HCT116 (cell line): ENCODE measurements around the gene NUDT11. TPM values are rescaled to one million over a fixed set of nuclear protein-coding genes. Genes with fewer than 3 reads are reported as not detected.

Source experiments
- ATAC-seq: fragments of 200-7000 bp; cut with Tn5 transposase; 2 replicates; pipeline ENCODE4 v1.9.1; 2020; ENCODE audit warnings: mild to moderate bottlenecking, moderate library complexity
- BruUV-seq: library from RNA; stranded (reverse); fragments of 400-500 nt; replicated peaks from 2 replicates; lab custom pipeline; 2021; lab: Mats Ljungman, UMichigan
- CTCF ChIA-PET: fragments of 300-600 bp; sonication (Branson Sonifier 250); formaldehyde crosslinking; loops from one replicate; lab custom pipeline; 2021; ENCODE audit warnings: antibody characterized with exemption; lab: Charles Lee
- POLR2A ChIA-PET: fragments of 300-600, 350-600 bp; sonication (Branson Sonifier 250); formaldehyde crosslinking; loops from one replicate; lab custom pipeline; 2021; ENCODE audit warnings: antibody characterized with exemption; lab: Charles Lee
- RAD21 ChIA-PET, 2 experiments: fragments of 300-600 bp; sonication (Branson Sonifier 250); formaldehyde crosslinking; loops; one replicate each; lab custom pipeline; 2023; ENCODE audit warnings: low total read pairs in 2 of 2; ENCODE audit not compliant: uncharacterized antibody in 2 of 2, unreplicated experiment in 2 of 2, low non-redundant PET in 1 of 2; lab: Charles Lee
- DNase-seq: peaks from one replicate; pipeline ENCODE4 v3.0.0-alpha.2; 2010; ENCODE audit warnings: low read depth, low spot score
- H2AFZ ChIP-seq: fragments of 200-600 bp; shearing (Covaris generic), sonication (generic); 2 replicates; pipeline ENCODE4 v1.6.1; 2017; ENCODE audit warnings: low read depth, mixed run types, mixed read lengths, antibody characterized with exemption, low read length; ENCODE audit not compliant: poor library complexity, severe bottlenecking
- H3K27ac ChIP-seq: 2 replicates; pipeline ENCODE4 v1.5.1; 2012; ENCODE audit warnings: low read depth, low read length
- H3K27me3 ChIP-seq: fragments of 200-600 bp; sonication (generic); 2 replicates; pipeline ENCODE4 v1.6.1; 2016; ENCODE audit warnings: mixed run types, low read length, mixed read lengths; ENCODE audit not compliant: insufficient read depth
- H3K36me3 ChIP-seq, 2 experiments: fragments of 200-500 bp in 1 of 2; fragments of 200-600 bp in 1 of 2; sonication (Bioruptor generic) in 1 of 2; sonication (generic) in 1 of 2; 2 replicates each; pipeline versions ENCODE4 v1.5.1 to v1.6.1; 2014 to 2016; ENCODE audit warnings: low read length in 2 of 2, inconsistent platforms in 1 of 2, mixed read lengths in 1 of 2, mixed run types in 1 of 2; ENCODE audit not compliant: insufficient read depth in 2 of 2, control insufficient read depth in 1 of 2
- H3K4me1 ChIP-seq, 2 experiments: fragments of 200-600 bp in 1 of 2; sonication (generic) in 1 of 2; 2 replicates each; pipeline versions ENCODE4 v1.5.1 to v1.6.1; 2012 to 2017; ENCODE audit warnings: low read length in 2 of 2, inconsistent platforms in 1 of 2, mild to moderate bottlenecking in 1 of 2, mixed read lengths in 1 of 2, mixed run types in 1 of 2, moderate library complexity in 1 of 2; ENCODE audit not compliant: insufficient read depth in 2 of 2, control insufficient read depth in 1 of 2
- H3K4me2 ChIP-seq: fragments of 200-600 bp; sonication (generic); 2 replicates; pipeline ENCODE4 v1.6.1; 2017; ENCODE audit warnings: mixed run types, low read length, mixed read lengths
- H3K4me3 ChIP-seq, 2 experiments: fragments of 200-600 bp in 1 of 2; sonication (generic) in 1 of 2; replicated peaks in 1 of 2; 2 replicates each; pipeline ENCODE4 v1.5.1; 2011 to 2016; ENCODE audit warnings: low read length in 2 of 2, control low read depth in 1 of 2, low read depth in 1 of 2, mild to moderate bottlenecking in 1 of 2, mixed read lengths in 1 of 2, mixed run types in 1 of 2
- H3K79me2 ChIP-seq: fragments of 200-600 bp; sonication (generic); 2 replicates; pipeline ENCODE4 v1.6.1; 2017; ENCODE audit warnings: mild to moderate bottlenecking, mixed run types, low read length, moderate library complexity, mixed read lengths; ENCODE audit not compliant: insufficient read depth
- H3K9ac ChIP-seq: fragments of 200-600 bp; sonication (generic); 2 replicates; pipeline ENCODE4 v1.6.1; 2016; ENCODE audit warnings: low read length, mixed read lengths
- H3K9me2 ChIP-seq: fragments of 200-600 bp; sonication (generic), shearing (Covaris generic); 2 replicates; pipeline ENCODE4 v1.6.1; 2017; ENCODE audit warnings: mixed run types, mild to moderate bottlenecking, moderate library complexity; ENCODE audit not compliant: insufficient read depth
- H3K9me3 ChIP-seq, 2 experiments: fragments of 200-500 bp in 1 of 2; fragments of 200-600 bp in 1 of 2; sonication (Bioruptor generic) in 1 of 2; sonication (generic) in 1 of 2; 2 replicates each; pipeline ENCODE4 v1.6.1; 2014 to 2017; ENCODE audit warnings: low read length in 2 of 2, mixed read lengths in 2 of 2, inconsistent platforms in 1 of 2, low read depth in 1 of 2, mild to moderate bottlenecking in 1 of 2, mixed run types in 1 of 2, moderate library complexity in 1 of 2; ENCODE audit not compliant: control insufficient read depth in 1 of 2, insufficient read depth in 1 of 2
- H4K20me1 ChIP-seq: fragments of 200-600 bp; sonication (generic), shearing (Covaris generic); 2 replicates; pipeline ENCODE4 v1.6.1; 2017; ENCODE audit warnings: mixed run types, mild to moderate bottlenecking, moderate library complexity; ENCODE audit not compliant: insufficient read depth
- EGR1 ChIP-seq: IDR thresholded peaks from 2 replicates; pipeline ENCODE4 v1.6.1; 2012; ENCODE audit warnings: low read depth
- ELF1 ChIP-seq: IDR thresholded peaks from 2 replicates; pipeline ENCODE4 v1.6.1; 2012; ENCODE audit warnings: low read depth, borderline replicate concordance
- EZH2 ChIP-seq: fragments of 200-600 bp; sonication (generic); IDR thresholded peaks from 2 replicates; pipeline ENCODE4 v1.6.1; 2017; ENCODE audit warnings: antibody characterized with exemption, mixed run types
- EZH2phosphoT487 ChIP-seq: fragments of 200-600 bp; IDR thresholded peaks from 2 replicates; pipeline ENCODE4 v1.6.1; 2018; ENCODE audit warnings: antibody characterized with exemption, borderline replicate concordance
- FOSL1 ChIP-seq: IDR thresholded peaks from 2 replicates; pipeline ENCODE4 v1.6.1; 2012; ENCODE audit warnings: low read depth
- POLR2A ChIP-seq: IDR thresholded peaks from 2 replicates; pipeline ENCODE4 v1.7.0; 2011; ENCODE audit warnings: borderline replicate concordance; ENCODE audit not compliant: insufficient read depth, insufficient read length; ENCODE audit errors: extremely low read depth
- RAD21 ChIP-seq: IDR thresholded peaks from 2 replicates; pipeline ENCODE4 v1.6.1; 2012; ENCODE audit warnings: low read depth, mild to moderate bottlenecking
- SIN3A ChIP-seq: IDR thresholded peaks from 2 replicates; pipeline ENCODE4 v1.6.1; 2012; ENCODE audit warnings: low read depth
- ZNF274 ChIP-seq: fragments of 200-500 bp; sonication (Bioruptor generic); IDR thresholded peaks from 2 replicates; pipeline ENCODE4 v1.6.1; 2014; ENCODE audit warnings: mild to moderate bottlenecking, low read depth, low read length, inconsistent platforms
- intact Hi-C: fragments of 100-400 bp; cut with micrococcal nuclease; formaldehyde crosslinking; loops from 2 replicates; pipeline ENCODE4 v1.10.0; 2022
- total RNA-seq: library from RNA; stranded (reverse); gene quantifications from one replicate; pipeline ENCODE4 v1.2.1, GENCODE V29; 2021; ENCODE audit not compliant: unreplicated experiment
- TF ChIP-seq, protein P1 (sequence below), 3 experiments: fragments of 200-600 bp in 1 of 3; sonication (generic) in 1 of 3; IDR thresholded peaks in 2 of 3; conservative IDR thresholded peaks in 1 of 3; 2 replicates each; pipeline ENCODE4 v1.5.1; 2012 to 2017; ENCODE audit warnings: low read depth in 2 of 3, low read length in 2 of 3, antibody characterized with exemption in 1 of 3, borderline replicate concordance in 1 of 3, control low read depth in 1 of 3, mild to moderate bottlenecking in 1 of 3, mixed read lengths in 1 of 3, mixed run types in 1 of 3, moderate library complexity in 1 of 3; ENCODE audit not compliant: insufficient read depth in 1 of 3
- TF ChIP-seq, protein P2 (sequence below): IDR thresholded peaks from 2 replicates; pipeline ENCODE4 v1.6.1; 2012; ENCODE audit warnings: low read depth

The NUDT11 gene
- total RNA-seq, 1 experiment from 2014 or later: not detected

DNA sequence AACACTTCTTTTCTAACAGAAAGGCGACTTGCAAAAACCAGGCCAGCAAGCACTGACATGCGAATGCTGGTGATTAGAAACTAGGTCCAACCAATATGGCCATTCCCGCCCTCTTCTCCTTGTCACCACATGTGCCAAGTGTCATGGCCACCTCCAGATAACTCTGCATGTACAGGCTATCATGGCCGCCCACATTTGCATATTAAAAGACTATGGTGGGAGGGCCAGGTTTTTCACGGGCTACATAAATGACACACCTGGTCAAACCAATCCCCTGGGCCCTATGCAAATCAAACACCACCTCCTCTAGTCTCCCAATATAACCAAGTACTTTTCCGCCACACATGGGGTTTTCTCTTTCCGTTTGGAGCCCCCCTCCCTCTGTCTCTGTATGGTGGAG is 40.1 kb downstream of the NUDT11 start (continued):
- TF ChIP-seq, protein P1, sequence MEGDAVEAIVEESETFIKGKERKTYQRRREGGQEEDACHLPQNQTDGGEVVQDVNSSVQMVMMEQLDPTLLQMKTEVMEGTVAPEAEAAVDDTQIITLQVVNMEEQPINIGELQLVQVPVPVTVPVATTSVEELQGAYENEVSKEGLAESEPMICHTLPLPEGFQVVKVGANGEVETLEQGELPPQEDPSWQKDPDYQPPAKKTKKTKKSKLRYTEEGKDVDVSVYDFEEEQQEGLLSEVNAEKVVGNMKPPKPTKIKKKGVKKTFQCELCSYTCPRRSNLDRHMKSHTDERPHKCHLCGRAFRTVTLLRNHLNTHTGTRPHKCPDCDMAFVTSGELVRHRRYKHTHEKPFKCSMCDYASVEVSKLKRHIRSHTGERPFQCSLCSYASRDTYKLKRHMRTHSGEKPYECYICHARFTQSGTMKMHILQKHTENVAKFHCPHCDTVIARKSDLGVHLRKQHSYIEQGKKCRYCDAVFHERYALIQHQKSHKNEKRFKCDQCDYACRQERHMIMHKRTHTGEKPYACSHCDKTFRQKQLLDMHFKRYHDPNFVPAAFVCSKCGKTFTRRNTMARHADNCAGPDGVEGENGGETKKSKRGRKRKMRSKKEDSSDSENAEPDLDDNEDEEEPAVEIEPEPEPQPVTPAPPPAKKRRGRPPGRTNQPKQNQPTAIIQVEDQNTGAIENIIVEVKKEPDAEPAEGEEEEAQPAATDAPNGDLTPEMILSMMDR (IDR thresholded peaks at IDR 0.05 in 2 of 3, conservative IDR thresholded peaks at IDR 0.05 in 1 of 3; ENCODE audit: borderline replicate concordance in 1 of 3, insufficient read depth in 1 of 3, low read depth in 2 of 3, low read length in 2 of 3): no peak
- TF ChIP-seq, protein P2, sequence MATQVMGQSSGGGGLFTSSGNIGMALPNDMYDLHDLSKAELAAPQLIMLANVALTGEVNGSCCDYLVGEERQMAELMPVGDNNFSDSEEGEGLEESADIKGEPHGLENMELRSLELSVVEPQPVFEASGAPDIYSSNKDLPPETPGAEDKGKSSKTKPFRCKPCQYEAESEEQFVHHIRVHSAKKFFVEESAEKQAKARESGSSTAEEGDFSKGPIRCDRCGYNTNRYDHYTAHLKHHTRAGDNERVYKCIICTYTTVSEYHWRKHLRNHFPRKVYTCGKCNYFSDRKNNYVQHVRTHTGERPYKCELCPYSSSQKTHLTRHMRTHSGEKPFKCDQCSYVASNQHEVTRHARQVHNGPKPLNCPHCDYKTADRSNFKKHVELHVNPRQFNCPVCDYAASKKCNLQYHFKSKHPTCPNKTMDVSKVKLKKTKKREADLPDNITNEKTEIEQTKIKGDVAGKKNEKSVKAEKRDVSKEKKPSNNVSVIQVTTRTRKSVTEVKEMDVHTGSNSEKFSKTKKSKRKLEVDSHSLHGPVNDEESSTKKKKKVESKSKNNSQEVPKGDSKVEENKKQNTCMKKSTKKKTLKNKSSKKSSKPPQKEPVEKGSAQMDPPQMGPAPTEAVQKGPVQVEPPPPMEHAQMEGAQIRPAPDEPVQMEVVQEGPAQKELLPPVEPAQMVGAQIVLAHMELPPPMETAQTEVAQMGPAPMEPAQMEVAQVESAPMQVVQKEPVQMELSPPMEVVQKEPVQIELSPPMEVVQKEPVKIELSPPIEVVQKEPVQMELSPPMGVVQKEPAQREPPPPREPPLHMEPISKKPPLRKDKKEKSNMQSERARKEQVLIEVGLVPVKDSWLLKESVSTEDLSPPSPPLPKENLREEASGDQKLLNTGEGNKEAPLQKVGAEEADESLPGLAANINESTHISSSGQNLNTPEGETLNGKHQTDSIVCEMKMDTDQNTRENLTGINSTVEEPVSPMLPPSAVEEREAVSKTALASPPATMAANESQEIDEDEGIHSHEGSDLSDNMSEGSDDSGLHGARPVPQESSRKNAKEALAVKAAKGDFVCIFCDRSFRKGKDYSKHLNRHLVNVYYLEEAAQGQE: no peak
- no peak for TF ChIP-seq POLR2A
- TF ChIP-seq, all 23 proteins: peak for 0

DNA sequence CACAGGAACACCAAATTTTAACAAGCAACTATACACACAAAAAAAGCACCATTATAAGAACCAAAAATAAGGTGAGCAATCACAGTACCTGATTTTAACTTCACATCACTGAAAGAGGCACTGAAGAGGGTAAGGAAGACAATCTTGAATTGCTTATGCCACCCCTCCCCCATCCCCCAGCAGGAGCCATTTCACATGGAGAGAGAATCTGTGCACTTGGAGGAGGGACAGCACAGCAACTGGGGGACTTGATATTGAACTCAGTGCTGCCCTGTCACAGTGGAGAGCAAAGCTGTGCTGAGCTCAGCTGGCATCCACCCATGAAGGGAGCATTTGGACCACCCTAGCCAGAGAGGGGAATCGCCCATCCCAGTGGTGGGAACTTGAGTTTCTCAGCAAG is 56.0 kb downstream of the NUDT11 start:
- Histone ChIP-seq H3K9me2 (no peaks in the 10 kb centered on the region), H3K27ac (no peak overlapping the region), H4K20me1 (no peaks in the 10 kb centered on the region)
- no TSS peak for BruUV-seq
- ATAC-seq: no peak
- TF ChIP-seq ZNF274: no peak
- no peak for TF ChIP-seq RAD21
- no peak for TF ChIP-seq FOSL1
- TF ChIP-seq EZH2phosphoT487: no peak
- TF ChIP-seq ELF1: no peak
- TF ChIP-seq SIN3A: no peak
- no peak for TF ChIP-seq EGR1
- TF ChIP-seq, protein P2: no peak
- no peak for TF ChIP-seq EZH2
- TF ChIP-seq, all 23 proteins: peak for 0
- peaks cover 2% of the 10 kb centered on the region; the same call in 1 of the 2 replicates for H3K27me3 ChIP-seq
- ChIA-PET CTCF (no interaction called here), RAD21 (no interaction called here), POLR2A (no interaction called here)
- no peaks in the 10 kb centered on the region for H3K9me3 ChIP-seq
- intact Hi-C loops: no loop called here
- no peak overlapping the region for H2AFZ ChIP-seq
- no peaks in the 10 kb centered on the region for H3K79me2 ChIP-seq
- H3K4me3 ChIP-seq: no peak overlapping the region
- DNase-seq: no peak
- H3K4me1 ChIP-seq: no peaks in the 10 kb centered on the region
- no peak overlapping the region for H3K4me2 ChIP-seq
- no peaks in the 10 kb centered on the region for H3K36me3 ChIP-seq
- no peak overlapping the region for H3K9ac ChIP-seq
